GM21367 (cell line): Measurements from ENCODE around the gene GPR146.
A peak's percentile ranks its signal among the peaks of the same experiment; 100 is the strongest.
"Not testable (repeated sequence)": the region's sequence is repeated elsewhere in the genome, so short reads cannot be mapped to it uniquely, and the experiment has no call there.

Experiments
- ATAC-seq: cut with Tn5 transposase; IDR thresholded peaks from one replicate; pipeline ENCODE4 v1.9.1; 2021; ENCODE audit not compliant: unreplicated experiment

Gene GPR146

DNA sequence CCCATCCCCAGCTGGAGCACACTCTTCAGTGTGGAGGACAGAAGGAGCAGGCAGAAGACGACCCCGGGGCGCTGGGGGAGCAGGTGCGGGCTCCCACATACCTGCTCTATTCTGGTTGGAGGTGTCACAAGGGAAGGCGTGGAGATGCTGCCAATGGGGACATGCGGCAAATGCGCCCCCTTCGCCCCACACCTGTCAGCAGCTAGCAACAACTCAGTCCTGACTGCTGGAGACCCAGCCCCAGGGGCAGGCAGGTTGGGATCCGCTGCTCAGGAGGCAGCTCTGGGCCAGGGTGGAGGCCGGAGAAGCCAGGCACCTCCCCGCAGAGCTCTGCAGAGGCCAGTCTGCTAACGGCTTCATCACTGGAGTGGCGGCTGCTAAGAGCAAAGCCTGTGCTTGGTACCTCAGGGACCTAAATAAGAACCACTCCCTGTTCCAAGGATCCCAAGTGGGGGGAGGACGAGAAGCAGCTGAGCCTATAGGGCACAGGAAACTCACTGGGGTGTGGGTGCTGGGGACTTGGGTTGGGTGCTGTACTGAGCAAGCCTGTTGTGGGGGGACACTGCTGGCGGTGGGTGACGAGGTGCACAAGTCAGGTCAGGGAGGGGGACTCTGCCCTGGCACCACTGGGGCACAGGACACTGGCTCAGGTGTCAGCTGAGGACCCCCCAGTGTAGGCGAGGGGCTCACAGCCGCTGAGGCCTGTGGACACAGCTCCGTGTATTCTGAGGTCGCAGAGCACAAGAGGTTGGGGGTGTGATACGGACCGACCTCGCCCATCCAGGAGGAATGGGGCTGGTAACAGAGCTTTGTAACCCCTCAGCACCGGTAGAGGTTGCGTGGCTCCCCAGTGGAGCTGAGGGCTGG lies 19.2 kb upstream of the GPR146 start:
- ATAC-seq: no peak

DNA sequence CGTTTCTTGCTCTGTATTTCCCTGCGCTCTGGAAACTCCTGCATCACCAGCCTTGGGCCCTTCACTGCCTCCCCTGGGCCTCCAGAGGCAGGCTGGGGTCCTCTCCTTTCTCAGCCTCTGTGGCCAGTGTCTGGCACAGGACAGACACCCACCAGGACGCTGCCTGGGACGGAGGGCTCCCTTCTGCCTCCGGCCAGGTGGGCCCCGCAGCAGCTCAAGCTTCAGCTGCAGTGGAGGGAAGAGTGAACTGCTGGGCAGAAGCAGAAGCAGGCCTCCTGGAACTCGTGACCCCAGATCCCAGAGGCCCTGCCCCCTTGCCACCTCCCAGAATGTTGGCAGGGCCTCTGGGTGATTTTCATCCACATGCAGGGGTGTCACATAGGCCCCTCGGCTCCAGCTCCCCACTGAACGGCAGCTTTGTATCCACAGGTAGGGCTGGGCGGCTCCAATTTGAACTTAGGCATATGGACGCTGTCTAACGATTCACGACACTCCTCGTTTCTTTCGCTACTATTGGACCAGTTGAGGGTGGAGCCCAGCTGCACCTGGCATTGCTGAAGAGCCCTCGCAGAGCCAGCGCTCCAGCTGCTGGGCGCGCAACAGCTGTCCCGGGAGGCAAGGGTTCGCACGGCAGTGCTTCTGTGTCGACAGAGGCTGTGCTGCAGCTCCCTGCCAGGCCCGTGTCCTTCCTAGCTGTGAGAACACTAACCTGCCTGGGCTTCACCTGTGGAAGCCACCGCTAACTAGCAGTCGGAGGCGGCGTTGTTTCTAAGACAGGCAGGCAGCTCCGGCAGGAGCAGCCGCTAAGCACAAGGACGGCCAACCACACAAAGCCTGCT lies 18.4 kb upstream of the GPR146 start:
- no peak for ATAC-seq

DNA sequence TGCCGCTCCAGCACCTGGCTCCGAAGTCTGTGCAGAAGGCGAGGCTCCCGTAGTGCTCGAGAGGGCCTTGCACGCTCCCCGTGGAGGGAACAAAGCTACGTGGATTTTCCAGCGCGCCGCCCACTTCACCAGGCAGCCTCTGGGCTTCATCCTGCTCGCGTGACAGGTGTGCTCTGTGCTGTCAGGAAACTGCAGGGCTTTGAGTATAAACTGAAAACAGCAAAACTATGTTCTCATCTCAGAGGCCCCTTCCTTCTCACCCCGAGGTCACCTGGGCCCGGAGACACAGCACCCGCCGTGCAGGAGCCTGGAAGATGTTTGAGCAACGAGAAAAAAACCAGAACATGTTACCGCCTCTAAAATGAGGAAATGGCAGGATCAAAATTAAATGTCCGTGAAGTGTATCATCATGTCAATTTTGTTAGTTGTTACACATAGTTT lies 17.6 kb upstream of the GPR146 start:
- ATAC-seq: no peak

DNA sequence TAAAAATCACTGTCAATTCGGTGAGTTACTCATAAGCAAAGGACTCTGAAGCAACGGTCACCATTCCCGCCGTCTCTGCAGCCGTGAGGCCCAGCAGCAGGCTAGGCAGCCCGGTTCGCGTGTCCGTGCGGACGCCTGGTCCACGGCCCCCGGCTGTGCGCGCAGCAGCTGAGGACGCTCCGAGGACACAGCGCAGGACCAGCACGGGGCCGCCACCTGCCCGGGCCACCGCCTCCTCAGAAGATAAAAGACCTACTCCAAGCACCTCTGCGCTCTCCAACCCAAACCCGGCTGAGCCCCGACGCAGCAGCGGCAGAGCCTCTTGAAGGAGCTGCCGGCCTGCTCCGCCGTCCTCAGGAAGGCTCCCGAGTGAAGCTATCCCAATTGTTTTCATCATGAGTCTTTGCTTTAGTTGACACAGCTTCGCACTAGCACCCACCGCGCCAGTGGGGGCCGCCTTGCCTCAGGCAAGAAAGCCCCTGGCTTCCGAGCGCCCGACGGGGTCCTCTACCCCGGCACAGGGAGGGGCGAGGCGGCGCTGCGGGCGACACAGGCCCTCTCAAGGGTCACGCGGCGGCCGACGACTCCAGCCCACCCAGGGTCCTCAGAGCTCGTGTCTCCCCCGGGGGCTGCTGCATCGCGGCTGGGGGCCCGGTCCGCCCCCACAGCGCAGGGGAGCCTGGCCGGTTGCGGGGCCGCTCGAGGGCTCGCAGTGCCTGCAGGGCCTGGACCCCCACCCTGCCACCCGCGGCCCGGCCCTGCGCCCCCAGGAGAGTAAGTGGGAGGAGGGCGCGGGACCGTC lies 16.9 kb upstream of the GPR146 start:
- no peak for ATAC-seq

DNA sequence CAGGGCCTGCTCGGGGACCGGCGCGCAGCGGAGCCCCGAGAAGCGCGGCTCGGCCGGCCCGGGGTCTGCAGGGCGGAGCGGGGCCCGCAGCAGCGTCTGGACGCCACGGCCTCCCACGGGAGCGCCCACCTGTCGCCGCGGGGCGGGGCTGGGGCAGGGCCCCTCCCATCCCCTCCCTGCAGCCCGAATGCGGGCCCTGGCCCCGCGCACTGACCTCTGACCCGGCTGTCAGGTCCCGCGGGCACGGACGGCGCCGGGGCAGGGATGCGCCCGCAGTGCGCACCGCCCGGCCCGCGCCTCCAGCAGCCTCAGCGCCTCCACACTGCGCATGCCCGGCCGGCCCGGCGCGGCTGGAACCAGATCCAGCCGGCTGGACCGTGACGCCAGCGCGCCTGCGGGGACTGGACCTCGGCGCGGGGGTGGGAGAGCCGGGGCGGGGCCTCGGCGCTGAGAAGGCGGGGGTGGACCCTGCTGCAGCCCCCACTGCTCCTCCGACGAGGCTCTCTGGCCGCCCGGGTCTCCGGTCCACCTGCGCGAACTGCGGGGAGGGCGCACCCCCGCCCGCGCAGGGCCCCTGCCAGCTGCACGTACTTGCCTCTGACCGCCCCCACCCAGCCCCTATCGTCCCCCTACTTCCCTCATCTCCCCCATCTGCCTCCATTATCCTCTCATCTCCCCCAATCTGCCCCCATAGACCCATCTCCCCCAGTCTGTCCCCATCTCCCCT lies 16.1 kb upstream of the GPR146 start:
- ATAC-seq: peak; percentile 38

DNA sequence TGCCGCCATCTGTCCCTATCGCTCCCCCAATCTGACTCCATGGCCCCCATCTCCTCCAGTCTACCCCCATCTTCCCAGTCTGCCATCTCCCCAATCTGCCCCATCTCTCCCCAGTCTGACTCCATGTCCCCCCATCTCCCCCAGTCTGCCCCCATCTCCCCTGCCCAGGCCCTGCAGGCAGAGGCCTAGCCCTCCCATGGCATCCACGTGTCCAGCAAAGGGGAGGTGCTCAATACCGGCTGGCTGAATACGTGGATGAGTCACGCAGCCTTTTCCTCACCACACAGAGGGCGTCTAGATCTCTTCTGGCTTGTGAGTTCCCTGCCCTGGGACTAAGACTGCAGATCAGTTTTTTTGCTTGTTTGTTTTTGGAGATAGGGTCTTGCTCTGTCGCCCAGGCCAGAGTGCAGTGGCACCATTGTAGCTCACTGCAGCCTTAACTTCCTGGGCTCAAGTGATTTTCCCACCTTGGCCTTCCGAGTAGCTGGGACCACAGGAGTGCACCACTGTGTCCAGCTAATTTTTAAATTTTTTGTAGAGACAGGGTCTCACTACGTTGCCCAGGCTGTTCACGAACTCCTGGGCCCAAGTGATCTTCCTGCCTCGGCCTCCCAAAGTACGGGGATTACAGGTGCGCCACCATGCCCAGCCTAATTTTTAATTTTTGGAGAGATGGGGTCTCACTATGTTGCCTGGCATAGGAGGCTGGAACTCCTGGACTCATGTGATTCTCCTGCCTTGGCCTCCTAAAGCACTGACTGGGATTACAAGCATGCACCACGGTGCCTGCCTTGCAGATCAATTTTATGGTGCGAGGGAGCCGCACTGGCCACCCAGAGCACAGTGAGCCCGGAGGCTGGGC lies 15.3 kb upstream of the GPR146 start:
- ATAC-seq: no peak

DNA sequence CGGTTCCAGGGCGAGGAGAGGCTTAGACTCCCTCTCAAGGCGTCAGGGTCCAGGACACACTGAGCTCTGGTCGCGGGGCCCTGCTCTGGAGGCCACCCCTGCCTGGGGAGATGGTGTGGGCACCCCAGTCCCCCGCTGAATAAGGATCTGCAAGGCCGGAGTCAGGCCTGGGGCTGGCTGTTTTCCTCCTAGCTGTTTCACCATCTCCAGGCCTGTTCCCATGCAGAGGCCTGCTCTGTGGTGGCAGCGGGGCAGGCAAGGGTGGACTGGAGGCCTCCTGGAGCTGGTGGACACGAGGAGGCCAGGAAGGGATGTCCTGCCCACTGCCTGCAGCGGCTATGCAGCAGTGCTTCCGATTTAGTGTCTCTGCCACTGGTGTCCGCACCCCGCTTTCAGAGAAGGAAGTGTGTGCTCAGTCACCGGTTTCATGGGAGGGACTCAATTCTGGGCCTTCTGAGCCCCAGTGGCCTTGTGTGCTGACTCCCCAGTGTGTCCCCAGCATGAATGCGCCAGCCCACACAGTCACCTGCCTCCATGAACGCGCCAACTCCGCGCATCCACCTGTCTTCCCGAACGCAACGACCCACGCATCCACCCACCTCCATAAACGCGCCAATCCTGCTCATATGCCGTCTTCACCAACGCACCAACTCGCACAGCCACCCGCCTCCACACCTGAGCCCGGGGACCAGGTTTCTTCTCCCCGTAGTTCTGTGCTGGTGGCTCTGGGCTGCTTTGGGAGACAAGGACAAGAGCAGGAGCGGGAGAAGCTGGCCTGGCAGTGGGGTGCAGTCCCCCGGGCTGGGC lies 14.5 kb upstream of the GPR146 start:
- no peak for ATAC-seq

DNA sequence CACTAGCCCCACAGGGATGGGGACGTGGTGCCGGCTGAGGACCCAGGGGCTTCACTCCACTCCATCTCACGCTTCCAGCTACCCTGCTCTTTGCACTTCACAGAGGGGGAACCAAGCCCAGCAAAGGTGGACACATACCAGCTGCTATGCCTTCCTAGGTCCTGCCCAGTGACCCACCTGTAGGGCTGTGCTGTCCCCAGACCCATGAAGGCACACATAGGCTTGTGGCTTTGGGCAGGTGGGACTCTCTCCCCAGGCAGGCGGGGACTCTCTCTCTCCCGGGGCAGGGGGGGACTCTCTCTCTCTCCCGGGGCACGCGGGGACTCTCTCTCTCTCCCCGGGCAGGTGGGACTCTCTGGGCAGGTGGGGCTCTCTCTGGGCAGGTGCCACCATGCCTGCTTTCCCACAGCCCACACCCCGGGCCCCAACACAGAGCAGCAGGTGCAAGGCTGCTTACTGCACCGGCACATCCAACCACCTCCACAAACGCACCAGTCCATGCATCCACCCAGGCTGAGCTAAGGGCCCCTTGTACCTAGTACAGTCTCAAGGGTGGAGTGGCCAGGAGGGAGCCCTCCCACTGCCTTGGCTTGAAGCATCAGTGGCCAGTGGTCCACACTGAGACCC lies 13.8 kb upstream of the GPR146 start:
- ATAC-seq: no peak

DNA sequence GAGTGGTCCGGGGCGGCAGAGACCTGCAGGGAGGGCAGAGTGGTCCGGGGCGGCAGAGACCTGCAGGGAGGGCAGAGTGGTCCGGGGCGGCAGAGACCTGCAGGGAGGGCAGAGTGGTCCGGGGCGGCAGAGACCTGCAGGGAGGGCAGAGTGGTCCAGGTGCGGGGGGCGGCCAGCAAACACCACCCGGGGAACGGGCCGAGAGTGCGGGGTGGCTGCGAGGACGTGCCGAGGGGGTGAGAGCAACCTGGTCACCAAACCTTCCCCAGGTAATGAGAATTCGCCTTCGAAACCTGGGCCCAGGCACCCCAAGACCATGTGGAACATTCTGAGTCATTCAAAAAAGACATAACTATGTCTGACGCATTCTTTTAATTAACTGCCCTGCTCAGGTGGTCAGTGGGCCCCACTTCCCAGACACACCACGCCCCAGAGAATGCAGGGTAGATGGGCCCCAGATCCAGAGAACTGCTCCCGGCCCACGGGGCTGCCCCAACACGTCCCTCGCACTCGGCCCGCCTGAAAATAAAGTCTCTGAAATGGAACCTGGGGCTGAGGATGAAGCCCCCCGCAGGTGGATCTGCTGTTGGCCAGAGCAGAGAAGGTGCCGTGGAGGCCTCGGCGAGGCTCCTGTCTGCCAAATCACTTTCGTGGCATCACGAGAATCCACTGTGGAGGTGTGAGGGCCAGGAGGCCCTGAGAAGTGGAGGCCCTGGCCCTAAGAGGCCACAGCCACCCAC lies 12.5 kb upstream of the GPR146 start:
- no peak for ATAC-seq

DNA sequence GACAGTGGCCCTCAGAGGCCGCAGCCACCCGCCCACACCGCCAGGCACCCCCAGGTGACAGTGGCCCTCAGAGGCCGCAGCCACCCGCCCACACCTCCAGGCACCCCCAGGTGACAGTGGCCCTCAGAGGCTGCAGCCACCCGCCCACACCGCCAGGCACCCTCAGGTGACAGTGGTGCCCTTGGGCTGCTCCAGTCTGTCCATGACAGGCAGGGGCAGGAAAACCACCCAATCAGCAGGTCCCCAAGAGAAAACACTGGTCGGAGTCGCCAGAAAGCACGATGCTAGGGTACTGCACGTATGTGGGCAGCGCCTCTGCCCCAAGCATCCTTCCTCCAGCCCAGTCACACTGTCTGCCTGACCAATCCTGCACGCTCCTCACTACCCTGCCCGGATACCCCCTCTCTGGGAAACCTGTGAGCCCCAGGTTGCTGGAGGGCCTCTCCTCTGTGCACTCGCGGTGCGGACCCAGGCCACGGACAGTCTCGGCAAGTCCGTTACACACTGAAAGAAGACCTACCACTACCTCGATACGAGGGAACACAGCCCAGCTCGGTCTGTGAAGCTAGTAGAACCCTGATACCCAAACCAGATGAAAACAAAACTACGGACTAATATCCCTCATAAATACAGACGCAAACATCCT lies 11.7 kb upstream of the GPR146 start:
- no peak for ATAC-seq

DNA sequence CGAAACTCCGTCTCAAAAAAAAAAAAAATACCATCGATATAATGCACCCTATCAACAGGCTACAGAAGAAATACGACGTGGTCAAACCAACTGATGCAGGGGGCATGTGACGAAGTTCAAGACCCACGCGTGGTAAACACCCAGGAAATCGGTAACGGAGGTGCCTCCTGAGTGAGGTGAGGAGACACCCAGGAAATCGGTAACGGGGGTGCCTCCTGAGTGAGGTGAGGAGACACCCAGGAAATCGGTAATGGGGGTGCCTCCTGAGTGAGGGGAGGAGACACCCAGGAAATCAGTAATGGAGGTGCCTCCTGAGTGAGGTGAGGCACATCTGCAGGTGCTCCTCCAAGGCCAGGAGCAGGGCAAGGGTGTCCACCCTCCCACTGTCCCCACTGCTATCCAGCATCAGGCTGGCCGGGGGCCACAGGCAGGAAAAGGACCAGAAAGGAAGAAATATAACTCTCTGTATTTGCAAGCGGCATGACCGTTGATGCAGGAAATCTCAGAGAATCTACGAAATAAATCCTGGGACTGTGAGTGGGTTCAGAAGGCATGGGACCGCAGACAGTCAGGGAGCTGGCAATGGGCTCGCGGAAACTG lies 10.7 kb upstream of the GPR146 start:
- no peak for ATAC-seq

DNA sequence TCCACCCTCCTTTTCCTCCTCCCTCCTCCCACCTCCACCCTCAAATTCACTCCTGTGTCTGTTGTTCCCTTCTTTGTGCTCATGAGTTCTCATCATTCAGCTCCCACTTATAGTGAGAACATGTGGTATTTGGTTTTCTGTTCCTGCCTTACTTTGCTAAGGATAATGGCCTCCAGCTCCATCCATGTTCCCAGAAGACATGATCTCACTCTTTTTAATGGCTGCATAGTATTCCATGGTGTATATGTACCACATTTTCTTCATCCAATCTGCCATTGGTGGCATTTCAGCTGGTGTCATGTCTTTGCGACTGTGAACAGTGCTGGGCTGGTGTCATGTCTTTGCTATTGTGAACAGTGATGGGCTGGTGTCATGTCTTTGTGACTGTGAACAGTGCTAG lies 9.6 kb upstream of the GPR146 start:
- ATAC-seq: not testable (repeated sequence)

DNA sequence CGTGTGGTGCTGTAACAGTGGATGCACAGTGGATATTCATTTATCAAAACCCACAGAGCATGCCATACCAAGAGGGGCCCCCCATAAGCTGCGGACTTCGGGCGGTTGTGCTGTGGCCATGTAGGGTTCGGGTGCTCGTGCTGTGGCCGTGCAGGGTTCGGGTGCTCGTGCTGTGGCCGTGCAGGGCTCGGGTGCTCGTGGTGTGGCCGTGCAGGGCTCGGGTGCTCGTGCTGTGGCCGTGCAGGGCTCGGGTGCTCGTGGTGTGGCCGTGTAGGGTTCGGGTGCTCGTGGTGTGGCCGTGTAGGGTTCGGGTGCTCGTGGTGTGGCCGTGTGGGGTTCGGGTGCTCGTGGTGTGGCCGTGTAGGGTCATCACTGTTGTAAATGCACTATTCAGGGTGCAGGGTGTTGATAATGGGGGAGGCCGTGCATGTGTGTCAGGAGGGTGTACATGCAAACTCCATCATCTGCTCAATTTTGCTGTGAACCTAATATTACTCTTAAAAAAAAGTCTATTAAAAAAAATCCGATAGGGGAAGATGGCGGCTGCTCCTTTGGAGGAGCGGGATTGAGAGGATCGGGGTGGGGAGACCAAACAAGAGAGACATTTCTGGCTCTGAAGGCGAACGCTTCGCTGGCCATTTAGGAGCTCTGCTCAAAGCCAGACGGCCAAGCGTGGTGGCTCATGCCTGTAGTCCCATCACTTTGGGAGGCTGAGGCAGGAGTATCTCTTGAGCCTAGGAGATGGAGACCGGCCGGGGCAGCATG lies 8.0 kb upstream of the GPR146 start:
- not testable (repeated sequence) for ATAC-seq

DNA sequence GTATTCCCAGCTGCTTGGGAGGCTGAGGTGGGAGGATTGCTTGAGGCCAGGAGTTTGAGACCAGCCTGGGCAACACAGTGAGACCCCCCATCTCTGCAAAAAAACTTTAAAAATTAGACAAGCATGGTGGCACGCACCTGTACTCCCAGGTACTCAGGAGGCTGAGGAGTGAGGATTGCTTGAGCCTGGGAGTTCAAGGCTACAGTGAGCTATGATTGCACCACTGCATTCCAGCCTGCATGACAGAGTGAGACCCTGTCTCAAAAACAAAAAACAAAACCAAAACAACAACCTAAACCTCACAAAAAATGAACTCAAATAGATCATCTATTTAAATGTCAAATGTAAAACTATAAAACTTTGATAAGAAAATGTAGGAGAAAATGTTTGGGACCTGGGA lies 4.1 kb upstream of the GPR146 start:
- ATAC-seq: not testable (repeated sequence)

DNA sequence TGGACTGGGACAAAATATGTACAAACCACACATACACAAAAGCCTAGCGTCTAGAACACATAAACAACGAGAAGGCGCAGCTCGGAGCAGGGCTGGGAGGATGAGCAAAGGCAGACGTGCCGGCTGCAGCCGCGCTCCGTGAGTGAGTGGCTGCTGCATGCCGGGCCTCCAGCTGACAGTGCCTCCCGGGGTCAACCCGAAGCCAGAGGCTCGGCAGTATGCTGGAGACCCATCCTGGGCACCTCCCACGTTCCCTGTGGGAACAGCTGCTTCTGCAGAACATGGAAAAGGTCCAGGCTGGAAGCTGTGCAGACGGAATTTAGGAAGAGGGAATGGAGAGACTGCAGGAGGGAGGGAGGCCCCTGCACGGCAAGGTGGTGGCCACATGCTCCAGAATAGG lies 3.6 kb upstream of the GPR146 start:
- no peak for ATAC-seq
